IMR-90 (cell line): ENCODE data around the gene BAIAP2L1. TPM values are rescaled to one million over a fixed set of nuclear protein-coding genes. Genes with fewer than 3 reads are reported as not detected.
A peak's percentile ranks its signal among the peaks of the same experiment; 100 is the strongest.

Source experiments
- ATAC-seq: fragments of 200-7000 bp; cut with Tn5 transposase; 2 replicates; pipeline ENCODE4 v1.9.1; 2020; ENCODE audit warnings: low read depth, mild to moderate bottlenecking, moderate library complexity
- BruUV-seq: library from RNA; stranded (reverse); fragments of 400-500 nt; replicated peaks from 2 replicates; lab custom pipeline; 2021; lab: Mats Ljungman, UMichigan
- CTCF ChIA-PET: fragments of 300-600 bp; formaldehyde crosslinking; extraction: SDS; loops from one replicate; lab custom pipeline; 2021; ENCODE audit warnings: antibody characterized with exemption; lab: Yijun Ruan, JAX
- POLR2A ChIA-PET: fragments of 300-600 bp; sonication (Branson Sonifier 250); formaldehyde crosslinking; loops from one replicate; lab custom pipeline; 2022; ENCODE audit warnings: antibody characterized with exemption; ENCODE audit not compliant: unreplicated experiment; lab: Charles Lee
- DNase-seq: peaks from one replicate; pipeline ENCODE4 v3.0.0; 2013
- H2AFZ ChIP-seq: replicated peaks from 2 replicates; pipeline ENCODE3; 2013; ENCODE audit warnings: low read length, mild to moderate bottlenecking; ENCODE audit not compliant: poor library complexity
- H2AK5ac ChIP-seq: 2 replicates; pipeline ENCODE4 v1.6.1; 2013; ENCODE audit warnings: low read depth, low read length, inconsistent platforms
- H2AK9ac ChIP-seq: replicated peaks from 2 replicates; pipeline ENCODE3; 2013; ENCODE audit warnings: mild to moderate bottlenecking, low read depth, low read length, moderate library complexity; ENCODE audit not compliant: poor library complexity
- H2BK120ac ChIP-seq: 2 replicates; pipeline ENCODE4 v1.6.1; 2013; ENCODE audit warnings: low read depth, low read length, inconsistent platforms
- H2BK15ac ChIP-seq: 3 replicates; pipeline ENCODE4 v1.6.1; 2013; ENCODE audit warnings: low read depth, low read length, inconsistent platforms
- H2BK20ac ChIP-seq: 2 replicates; pipeline ENCODE4 v1.6.1; 2013; ENCODE audit warnings: low read depth, mild to moderate bottlenecking, inconsistent platforms, low read length, moderate library complexity
- H2BK5ac ChIP-seq: 2 replicates; pipeline ENCODE4 v1.6.1; 2013; ENCODE audit warnings: mild to moderate bottlenecking, low read depth, low read length, inconsistent platforms; ENCODE audit not compliant: poor library complexity, severe bottlenecking
- H3K14ac ChIP-seq: replicated peaks from 2 replicates; pipeline ENCODE4 v1.6.1; 2013; ENCODE audit warnings: low read depth, low read length, inconsistent platforms
- H3K18ac ChIP-seq: 2 replicates; pipeline ENCODE4 v1.6.1; 2013; ENCODE audit warnings: low read depth, low read length, control low read depth
- H3K23ac ChIP-seq: 2 replicates; pipeline ENCODE4 v1.6.1; 2013; ENCODE audit warnings: low read depth, low read length, inconsistent platforms
- H3K27ac ChIP-seq: 2 replicates; pipeline ENCODE4 v1.5.1; 2013; ENCODE audit warnings: mild to moderate bottlenecking, control low read depth, low read length; ENCODE audit not compliant: insufficient read depth
- H3K27me3 ChIP-seq: 2 replicates; pipeline ENCODE4 v1.6.1; 2013; ENCODE audit warnings: low read length; ENCODE audit not compliant: control insufficient read depth, insufficient read depth
- H3K36me3 ChIP-seq: 2 replicates; pipeline ENCODE4 v1.6.1; 2013; ENCODE audit warnings: low read length, mixed read lengths; ENCODE audit not compliant: control insufficient read depth, insufficient read depth
- H3K4ac ChIP-seq: 2 replicates; pipeline ENCODE4 v1.6.1; 2013; ENCODE audit warnings: low read depth, low read length, inconsistent platforms
- H3K4me1 ChIP-seq: 2 replicates; pipeline ENCODE4 v1.6.1; 2013; ENCODE audit warnings: low read length, mixed read lengths; ENCODE audit not compliant: control insufficient read depth, insufficient read depth
- H3K4me2 ChIP-seq: 2 replicates; pipeline ENCODE4 v1.6.1; 2013; ENCODE audit warnings: low read depth, mild to moderate bottlenecking, control low read depth, low read length, moderate library complexity
- H3K4me3 ChIP-seq: 2 replicates; pipeline ENCODE4 v1.5.1; 2013; ENCODE audit warnings: low read depth, mild to moderate bottlenecking, control low read depth, low read length, moderate library complexity; ENCODE audit not compliant: insufficient read depth
- H3K56ac ChIP-seq: 2 replicates; pipeline ENCODE4 v1.6.1; 2013; ENCODE audit warnings: low read length, inconsistent platforms; ENCODE audit not compliant: insufficient read depth; ENCODE audit errors: extremely low read depth
- H3K79me1 ChIP-seq, 2 experiments: 2 replicates each; pipeline ENCODE4 v1.6.1; 2013; ENCODE audit warnings: low read length in 2 of 2, inconsistent platforms in 1 of 2, low read depth in 1 of 2
- H3K9ac ChIP-seq: 2 replicates; pipeline ENCODE4 v1.6.1; 2013; ENCODE audit warnings: low read depth, low read length, control low read depth
- H3K9me1 ChIP-seq: 2 replicates; pipeline ENCODE4 v1.6.1; 2013; ENCODE audit warnings: low read length, inconsistent platforms; ENCODE audit not compliant: insufficient read depth
- H3K9me3 ChIP-seq: 2 replicates; pipeline ENCODE4 v1.6.1; 2013; ENCODE audit warnings: low read length; ENCODE audit not compliant: control insufficient read depth, insufficient read depth
- H4K20me1 ChIP-seq: 2 replicates; pipeline ENCODE4 v1.6.1; 2013; ENCODE audit warnings: low read length, inconsistent platforms; ENCODE audit not compliant: insufficient read depth
- H4K5ac ChIP-seq: 2 replicates; pipeline ENCODE4 v1.6.1; 2013; ENCODE audit warnings: mild to moderate bottlenecking, low read depth, low read length, control low read depth
- H4K8ac ChIP-seq, 2 experiments: 2 replicates each; pipeline ENCODE4 v1.6.1; 2013; ENCODE audit warnings: low read depth in 2 of 2, low read length in 2 of 2, control low read depth in 1 of 2, inconsistent platforms in 1 of 2
- H4K91ac ChIP-seq: 2 replicates; pipeline ENCODE4 v1.6.1; 2013; ENCODE audit warnings: low read depth, low read length, inconsistent platforms; ENCODE audit not compliant: insufficient read depth
- BHLHE40 ChIP-seq: fragments of 150-350 bp; IDR thresholded peaks from 2 replicates; pipeline ENCODE4 v1.6.1; 2016; ENCODE audit warnings: mild to moderate bottlenecking, low read depth, low read length
- CEBPB ChIP-seq: IDR thresholded peaks from 2 replicates; pipeline ENCODE4 v1.6.1; 2012; ENCODE audit warnings: low read depth, low read length, improper control_type of control experiment
- CHD1 ChIP-seq: IDR thresholded peaks from 2 replicates; pipeline ENCODE4 v1.6.1; 2012; ENCODE audit warnings: low read depth, low read length, improper control_type of control experiment
- CTCF ChIP-seq: conservative IDR thresholded peaks from 2 replicates; pipeline ENCODE4 v1.5.1; 2012; ENCODE audit warnings: mild to moderate bottlenecking, low read depth, low read length, improper control_type of control experiment
- ELK1 ChIP-seq: fragments of 150-350 bp; IDR thresholded peaks from 2 replicates; pipeline ENCODE4 v1.6.1; 2016; ENCODE audit warnings: low read depth, mild to moderate bottlenecking, low read length, moderate library complexity, borderline replicate concordance
- FOS ChIP-seq: fragments of 150-350 bp; IDR thresholded peaks from 2 replicates; pipeline ENCODE4 v1.6.1; 2016; ENCODE audit warnings: low read depth, low read length
- MAFK ChIP-seq: IDR thresholded peaks from 2 replicates; pipeline ENCODE4 v1.6.1; 2012; ENCODE audit warnings: low read depth, low read length, improper control_type of control experiment
- MAZ ChIP-seq: IDR thresholded peaks from 2 replicates; pipeline ENCODE4 v1.6.1; 2012; ENCODE audit warnings: low read depth, mild to moderate bottlenecking, low read length, improper control_type of control experiment, moderate library complexity, borderline replicate concordance
- MXI1 ChIP-seq: IDR thresholded peaks from 2 replicates; pipeline ENCODE4 v1.6.1; 2012; ENCODE audit warnings: low read depth, mild to moderate bottlenecking, low read length, moderate library complexity, borderline replicate concordance
- NFE2L2 ChIP-seq: fragments of 150-350 bp; IDR thresholded peaks from 2 replicates; pipeline ENCODE4 v1.6.1; 2016; ENCODE audit warnings: low read depth, mild to moderate bottlenecking, low read length
- POLR2A ChIP-seq: IDR thresholded peaks from 2 replicates; pipeline ENCODE4 v1.6.1; 2012; ENCODE audit warnings: mild to moderate bottlenecking, low read depth, low read length
- RAD21 ChIP-seq: IDR thresholded peaks from 2 replicates; pipeline ENCODE4 v1.6.1; 2012; ENCODE audit warnings: low read length, improper control_type of control experiment
- RCOR1 ChIP-seq: IDR thresholded peaks from 2 replicates; pipeline ENCODE4 v1.6.1; 2012; ENCODE audit warnings: mild to moderate bottlenecking, low read length, improper control_type of control experiment; ENCODE audit not compliant: insufficient replicate concordance
- RFX5 ChIP-seq: IDR thresholded peaks from 2 replicates; pipeline ENCODE4 v1.8.0; 2012; ENCODE audit warnings: low read depth, mild to moderate bottlenecking, low read length, moderate library complexity
- SMC3 ChIP-seq: fragments of 150-350 bp; IDR thresholded peaks from 2 replicates; pipeline ENCODE4 v1.6.1; 2016; ENCODE audit warnings: low read depth, mild to moderate bottlenecking, antibody characterized with exemption, low read length, moderate library complexity
- USF2 ChIP-seq: fragments of 150-350 bp; IDR thresholded peaks from 2 replicates; pipeline ENCODE4 v1.6.1; 2017; ENCODE audit warnings: mild to moderate bottlenecking, antibody characterized with exemption, low read length, low read depth
- WGBS, 2 experiments: methylation state at CpG; one replicate each; pipeline versions ENCODE4 v1.1.5 to v1.1.7; 2013; ENCODE audit warnings: missing lambda C conversion rate in 2 of 2; ENCODE audit not compliant: insufficient read length in 1 of 2; ENCODE audit errors: extremely low coverage in 2 of 2; 5-methylcytosine and 5-hydroxymethylcytosine counted together
- dilution Hi-C: fragments of 300-500 bp; cut with HindIII; formaldehyde crosslinking; loops from one replicate; pipeline ENCODE4 v1.14.3; 2018; ENCODE audit warnings: low sequenced_read_pairs; ENCODE audit not compliant: unreplicated experiment
- in situ Hi-C: fragments of 300-500 bp; cut with MboI; formaldehyde crosslinking; loops from 3 replicates; pipeline ENCODE4 v1.14.3; 2019; ENCODE audit warnings: low sequenced_read_pairs, inconsistent platforms, mixed read lengths
- intact Hi-C: fragments of 100-400 bp; cut with micrococcal nuclease; formaldehyde crosslinking; loops from 2 replicates; pipeline ENCODE4 v1.10.0; 2022
- polyA plus RNA-seq, 3 experiments: library from polyadenylated mRNA; depleted of rRNA; stranded (reverse); fragments of >200 nt; gene quantifications; 2 replicates each; pipeline ENCODE4 v1.2.3, GENCODE V29; 2012; ENCODE audit warnings: low replicate concordance in 1 of 3
- total RNA-seq: library from RNA; depleted of rRNA; stranded (reverse); fragments of >200 nt; gene quantifications from 2 replicates; pipeline ENCODE4 v1.2.3, GENCODE V29; 2012

Gene BAIAP2L1
- total and polyA plus RNA-seq, 2 of the 4 experiments (the other 2 are of a cell fraction), result 2.2 to 6.0 TPM

GRCh38 chr7:98372993-98373392 is 27.9 kb downstream of the BAIAP2L1 start:
- Histone ChIP-seq H2BK20ac (no peak overlapping the region), H3K56ac (no peak overlapping the region), H4K8ac (no peak overlapping the region), H3K23ac (0 out of 2 replicates have a peak overlapping the region, but pooled peaks have one; percentile 84), H3K4me3 (no peak overlapping the region), H4K5ac (no peak overlapping the region), H4K20me1 (no peaks in the 10 kb centered on the region), H3K14ac (no peak overlapping the region; the same call in 1 of the 2 replicates), H3K4me2 (no peak overlapping the region), H3K18ac (no peak overlapping the region), H2BK15ac (no peak overlapping the region), H2BK5ac (no peak overlapping the region), H3K36me3 (no peaks in the 10 kb centered on the region), H4K91ac (no peak overlapping the region), H3K9me3 (no peaks in the 10 kb centered on the region), H2AFZ (no peak overlapping the region), H3K79me1 (peaks cover 3 to 39% of the 10 kb centered on the region in 2 experiments; a peak in 3 of 4 replicates), H3K4me1 (peaks cover 2% of the 10 kb centered on the region; the same call in 1 of the 2 replicates), H2BK120ac (no peak overlapping the region), H3K9me1 (peaks cover 2% of the 10 kb centered on the region), H3K4ac (no peak overlapping the region), H3K27ac (no peak overlapping the region), H2AK5ac (no peak overlapping the region), H3K9ac (no peak overlapping the region), H2AK9ac (no peak overlapping the region), H3K27me3 (no peaks in the 10 kb centered on the region)
- CTCF ChIA-PET, result interaction anchor here (0.6 to 0.7 kb wide), 2 partner anchors 22 to 1213 kb away, joined by 5 read pairs; no protein-coding TSS in a partner anchor
- DNase-seq (peak; percentile 81), ATAC-seq (no peak)
- no TSS peak for BruUV-seq
- WGBS, 2 experiments, result no CpG with 5 or more reads among the region's 3 CpGs
- dilution Hi-C loops (no loop called here), intact Hi-C loops (no loop called here), in situ Hi-C loops (no loop called here)
- POLR2A ChIA-PET, result no interaction called here
- TF ChIP-seq CHD1 (no peak), NFE2L2 (no peak), USF2 (no peak), MXI1 (no peak), SMC3 (no peak), CEBPB (no peak), POLR2A (no peak), RCOR1 (no peak), FOS (no peak), BHLHE40 (no peak), MAZ (no peak), RAD21 (no peak), MAFK (no peak), CTCF (no peak), ELK1 (no peak), RFX5 (no peak)
